Transverse colon (tissue), 4 donors: ENCODE measurements around the gene MYADML2.

ENCODE experiments used
- POLR2A ChIP-seq: fragments of 450-650 bp; IDR thresholded peaks from one replicate; pipeline ENCODE4 v1.6.1; 2016; ENCODE audit warnings: antibody characterized with exemption, mild to moderate bottlenecking, moderate library complexity
- POLR2AphosphoS5 ChIP-seq, 3 donors: sonication (generic); formaldehyde crosslinking; IDR thresholded peaks; one replicate each; pipeline ENCODE4 v1.6.1; 2016; ENCODE audit warnings: antibody characterized with exemption in 3 of 3
- TF ChIP-seq, protein P1 (sequence below), 5 experiments: fragments of 200-600 bp in 3 of 5; fragments of 450-650 bp in 2 of 5; sonication (generic) in 3 of 5; IDR thresholded peaks; 1 replicate in 2 of 5; 2 replicates in 3 of 5; pipeline ENCODE4 v1.5.1; 2016 to 2017; ENCODE audit warnings: antibody characterized with exemption in 5 of 5, inconsistent platforms in 3 of 5, mild to moderate bottlenecking in 2 of 5, moderate library complexity in 1 of 5

- TF ChIP-seq, protein P1, sequence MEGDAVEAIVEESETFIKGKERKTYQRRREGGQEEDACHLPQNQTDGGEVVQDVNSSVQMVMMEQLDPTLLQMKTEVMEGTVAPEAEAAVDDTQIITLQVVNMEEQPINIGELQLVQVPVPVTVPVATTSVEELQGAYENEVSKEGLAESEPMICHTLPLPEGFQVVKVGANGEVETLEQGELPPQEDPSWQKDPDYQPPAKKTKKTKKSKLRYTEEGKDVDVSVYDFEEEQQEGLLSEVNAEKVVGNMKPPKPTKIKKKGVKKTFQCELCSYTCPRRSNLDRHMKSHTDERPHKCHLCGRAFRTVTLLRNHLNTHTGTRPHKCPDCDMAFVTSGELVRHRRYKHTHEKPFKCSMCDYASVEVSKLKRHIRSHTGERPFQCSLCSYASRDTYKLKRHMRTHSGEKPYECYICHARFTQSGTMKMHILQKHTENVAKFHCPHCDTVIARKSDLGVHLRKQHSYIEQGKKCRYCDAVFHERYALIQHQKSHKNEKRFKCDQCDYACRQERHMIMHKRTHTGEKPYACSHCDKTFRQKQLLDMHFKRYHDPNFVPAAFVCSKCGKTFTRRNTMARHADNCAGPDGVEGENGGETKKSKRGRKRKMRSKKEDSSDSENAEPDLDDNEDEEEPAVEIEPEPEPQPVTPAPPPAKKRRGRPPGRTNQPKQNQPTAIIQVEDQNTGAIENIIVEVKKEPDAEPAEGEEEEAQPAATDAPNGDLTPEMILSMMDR (IDR thresholded peaks at IDR 0.05) = no peak
- no peak for TF ChIP-seq POLR2AphosphoS5 (IDR thresholded peaks at IDR 0.05)
- no peak for TF ChIP-seq POLR2A
Measured at GRCh38 chr17:81948635-81949378, 1.8 kb upstream of the MYADML2 start.
